ENCODE results near the gene SMIM1.

The SMIM1 gene

DNA sequence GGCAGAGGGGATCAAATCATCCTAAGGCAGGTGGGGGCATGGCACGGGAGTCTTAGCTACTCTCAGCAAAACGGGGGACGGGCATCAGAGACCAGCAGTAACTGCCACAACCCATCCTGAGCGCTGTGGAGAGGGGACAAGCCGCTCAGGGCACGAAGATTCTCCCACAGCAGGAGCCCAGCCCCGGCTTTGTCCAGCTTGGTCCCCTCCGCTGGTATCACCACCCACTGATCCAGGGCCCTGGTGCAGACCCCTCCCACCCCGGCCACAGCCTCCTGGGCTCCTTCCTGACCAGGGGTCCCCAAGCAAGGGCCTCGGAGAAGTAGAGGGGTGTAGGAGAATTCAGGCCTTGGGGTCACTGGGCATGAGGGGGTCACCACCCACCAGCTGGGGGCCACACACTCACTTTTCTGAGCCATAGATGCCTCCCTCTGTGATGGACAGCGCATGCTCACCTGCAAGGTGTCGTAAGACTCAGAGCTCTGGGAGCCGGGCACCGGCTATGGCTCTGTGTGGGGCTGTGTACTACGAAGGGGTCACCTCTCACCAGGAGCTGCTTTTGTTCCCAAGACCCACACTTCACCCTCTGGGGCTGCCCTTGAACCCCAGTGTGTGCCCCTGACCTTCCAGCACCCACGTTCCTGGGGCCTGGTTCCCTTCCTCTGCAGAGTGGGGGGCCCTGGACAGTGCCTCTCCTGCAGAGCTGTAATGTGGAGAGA, 2.3 kb upstream of the SMIM1 start:
- H3K27ac ChIP-seq, result no peak overlapping the region
- TF ChIP-seq, protein P1, sequence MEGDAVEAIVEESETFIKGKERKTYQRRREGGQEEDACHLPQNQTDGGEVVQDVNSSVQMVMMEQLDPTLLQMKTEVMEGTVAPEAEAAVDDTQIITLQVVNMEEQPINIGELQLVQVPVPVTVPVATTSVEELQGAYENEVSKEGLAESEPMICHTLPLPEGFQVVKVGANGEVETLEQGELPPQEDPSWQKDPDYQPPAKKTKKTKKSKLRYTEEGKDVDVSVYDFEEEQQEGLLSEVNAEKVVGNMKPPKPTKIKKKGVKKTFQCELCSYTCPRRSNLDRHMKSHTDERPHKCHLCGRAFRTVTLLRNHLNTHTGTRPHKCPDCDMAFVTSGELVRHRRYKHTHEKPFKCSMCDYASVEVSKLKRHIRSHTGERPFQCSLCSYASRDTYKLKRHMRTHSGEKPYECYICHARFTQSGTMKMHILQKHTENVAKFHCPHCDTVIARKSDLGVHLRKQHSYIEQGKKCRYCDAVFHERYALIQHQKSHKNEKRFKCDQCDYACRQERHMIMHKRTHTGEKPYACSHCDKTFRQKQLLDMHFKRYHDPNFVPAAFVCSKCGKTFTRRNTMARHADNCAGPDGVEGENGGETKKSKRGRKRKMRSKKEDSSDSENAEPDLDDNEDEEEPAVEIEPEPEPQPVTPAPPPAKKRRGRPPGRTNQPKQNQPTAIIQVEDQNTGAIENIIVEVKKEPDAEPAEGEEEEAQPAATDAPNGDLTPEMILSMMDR (IDR thresholded peaks at IDR 0.05), result no peak
- TF ChIP-seq ZFX (IDR thresholded peaks at IDR 0.05; ENCODE audit: borderline replicate concordance), result no peak

DNA sequence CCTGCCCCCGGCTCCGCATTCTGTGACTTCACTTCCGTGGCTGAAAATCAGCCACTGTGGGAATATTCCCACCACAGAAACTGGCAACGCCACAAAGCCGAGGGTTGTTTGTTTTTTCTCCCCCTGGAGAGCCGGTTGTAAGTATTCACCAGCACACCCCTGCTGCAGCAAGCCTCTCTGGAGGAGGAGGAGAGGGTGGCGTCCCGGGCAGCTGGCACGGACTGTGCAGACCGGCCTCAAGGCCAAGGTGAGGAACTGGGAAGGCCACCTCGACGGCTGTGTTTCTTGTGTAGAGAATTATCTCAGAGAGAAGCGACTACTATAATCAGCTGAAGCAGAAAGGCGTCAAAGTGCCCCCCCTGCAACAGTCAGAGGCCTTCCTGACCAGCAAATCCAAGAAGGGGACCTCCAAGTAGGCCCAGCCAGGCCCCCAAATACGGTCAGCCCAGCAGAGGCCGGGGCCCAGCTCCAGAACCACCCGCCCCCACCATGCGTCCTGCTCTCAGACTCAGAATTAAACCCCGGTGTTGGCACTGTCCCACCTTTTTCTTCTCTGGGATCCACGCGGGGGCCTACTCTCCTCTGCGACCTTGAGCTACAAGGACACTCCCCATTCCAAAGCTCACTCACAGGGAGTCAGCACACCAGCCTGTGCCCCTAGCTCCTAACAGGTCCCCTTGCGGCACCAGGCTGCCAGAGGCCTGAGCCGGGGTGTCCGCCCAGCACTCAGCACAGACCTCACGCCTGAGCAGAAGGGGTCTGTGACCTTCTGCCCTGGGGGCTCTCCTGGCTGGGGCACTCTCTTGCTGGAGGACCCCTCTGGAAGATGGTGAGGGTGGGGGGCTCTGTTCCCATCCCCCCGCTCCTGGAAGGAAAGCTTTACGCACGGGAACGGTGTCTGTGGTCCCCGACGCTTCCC, 1.2 kb upstream of the SMIM1 start:
- TF ChIP-seq ZFX (IDR thresholded peaks at IDR 0.05; ENCODE audit: borderline replicate concordance), result no peak
- TF ChIP-seq, protein P1 (IDR thresholded peaks at IDR 0.05), result no peak
- no peak overlapping the region for H3K27ac ChIP-seq

GRCh38 chr1:3772027-3772714, 378 bp upstream of the SMIM1 start:
- TF ChIP-seq, protein P1 (IDR thresholded peaks at IDR 0.05), result no peak
- TF ChIP-seq ZFX (IDR thresholded peaks at IDR 0.05; ENCODE audit: borderline replicate concordance), result no peak
- H3K27ac ChIP-seq, result no peak overlapping the region

- H3K27ac ChIP-seq, result no peak overlapping the region
- no peak for TF ChIP-seq ZFX (IDR thresholded peaks at IDR 0.05; ENCODE audit: borderline replicate concordance)
- TF ChIP-seq, protein P1 (IDR thresholded peaks at IDR 0.05), result no peak
Observed at GRCh38 chr1:3773572-3774275, 1.2 kb downstream of the SMIM1 start.

DNA sequence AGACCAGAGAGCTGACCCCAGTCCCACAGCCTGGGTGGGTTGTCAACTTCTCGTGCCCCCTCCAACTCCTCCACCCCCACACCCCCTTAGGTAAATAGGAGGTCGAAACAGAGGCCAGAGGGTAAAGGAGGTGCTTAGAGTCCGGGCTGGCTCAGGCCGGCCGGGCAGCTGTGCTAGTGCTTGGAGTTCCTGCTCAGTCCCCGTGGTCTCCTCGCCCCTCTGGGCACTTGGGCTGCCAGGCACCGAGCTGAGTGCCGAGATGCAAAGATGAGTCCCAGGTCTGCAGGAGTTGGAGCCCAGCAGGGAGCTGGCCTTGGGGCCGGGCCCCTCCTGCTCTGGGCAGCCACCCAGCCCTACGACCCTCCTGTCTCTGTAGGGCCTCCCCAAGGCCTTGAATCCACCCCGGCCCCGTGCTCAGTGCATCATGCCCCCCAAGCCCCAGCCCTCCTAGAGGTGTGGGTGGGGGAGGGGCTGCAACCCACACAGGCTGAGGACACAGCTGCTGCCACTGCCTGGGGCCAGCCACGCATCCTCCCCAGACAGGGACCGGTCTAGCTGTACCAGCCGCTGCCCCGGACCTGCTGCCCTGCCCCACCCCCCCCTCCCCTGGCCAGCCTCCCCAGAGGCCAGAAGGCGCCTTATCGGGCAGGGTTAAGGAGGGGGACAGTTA, 1.9 kb downstream of the SMIM1 start:
- TF ChIP-seq, protein P1 (IDR thresholded peaks at IDR 0.05), result no peak
- no peak for TF ChIP-seq ZFX (IDR thresholded peaks at IDR 0.05; ENCODE audit: borderline replicate concordance)
- H3K27ac ChIP-seq, result no peak overlapping the region

DNA sequence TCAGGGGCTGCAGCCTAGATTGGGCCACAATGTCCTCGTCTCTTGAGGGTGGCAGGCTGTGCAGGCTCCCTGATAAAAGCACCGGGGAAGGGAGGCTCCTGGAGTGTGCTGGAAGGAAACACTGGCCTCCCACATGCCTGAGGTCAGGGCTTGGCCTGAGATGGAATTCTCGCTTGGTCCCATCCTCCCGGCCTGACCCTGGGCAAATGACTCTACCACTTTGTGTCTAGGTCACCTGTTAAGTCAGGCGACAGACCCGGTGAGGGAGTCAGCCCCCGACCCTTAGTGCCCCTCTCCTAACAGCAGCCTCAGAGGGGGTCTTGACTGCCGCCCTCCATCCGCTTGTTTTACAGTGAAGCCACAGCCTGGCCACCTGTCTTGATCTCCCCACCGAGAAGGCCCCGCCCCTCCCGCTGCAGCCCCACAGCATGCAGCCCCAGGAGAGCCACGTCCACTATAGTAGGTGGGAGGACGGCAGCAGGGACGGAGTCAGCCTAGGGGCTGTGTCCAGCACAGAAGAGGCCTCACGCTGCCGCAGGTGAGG, 2.5 kb downstream of the SMIM1 start:
- H3K27ac ChIP-seq, result no peak overlapping the region
- no peak for TF ChIP-seq ZFX (IDR thresholded peaks at IDR 0.05; ENCODE audit: borderline replicate concordance)
- TF ChIP-seq, protein P1 (IDR thresholded peaks at IDR 0.05), result no peak
